ENCODE measurements around the gene VAV2.

The VAV2 gene

GRCh38 chr9:133780962-133781827 lies 210.9 kb downstream of the VAV2 start:
- DNase-seq (ENCODE audit: low spot score) = no peak

GRCh38 chr9:133780404-133780945 lies 211.6 kb downstream of the VAV2 start:
- no peak for DNase-seq (ENCODE audit: low spot score)

- no peak for DNase-seq (ENCODE audit: low spot score)
Measured at GRCh38 chr9:133779516-133780403, 212.4 kb downstream of the VAV2 start.

- no peak for DNase-seq (ENCODE audit: low spot score)
Measured at GRCh38 chr9:133779081-133779480, 213.0 kb downstream of the VAV2 start.

- no peak for DNase-seq (ENCODE audit: low spot score)
Measured at GRCh38 chr9:133778336-133779013, 213.6 kb downstream of the VAV2 start.

- DNase-seq (ENCODE audit: low spot score) = no peak
Measured at GRCh38 chr9:133777871-133778270, 214.3 kb downstream of the VAV2 start.

- no peak for DNase-seq (ENCODE audit: low spot score)
Measured at GRCh38 chr9:133777068-133777791, 214.9 kb downstream of the VAV2 start.

- DNase-seq (ENCODE audit: low spot score) = no peak
Measured at GRCh38 chr9:133775951-133776905, 215.9 kb downstream of the VAV2 start.

GRCh38 chr9:133775291-133775690 lies 216.8 kb downstream of the VAV2 start:
- DNase-seq (ENCODE audit: low spot score) = no peak

- DNase-seq (ENCODE audit: low spot score) = no peak
Measured at GRCh38 chr9:133774799-133775198, 217.3 kb downstream of the VAV2 start.

- no peak for DNase-seq (ENCODE audit: low spot score)
Measured at GRCh38 chr9:133773889-133774655, 218.1 kb downstream of the VAV2 start.

- no peak for DNase-seq (ENCODE audit: low spot score)
Measured at GRCh38 chr9:133772581-133772980, 219.5 kb downstream of the VAV2 start.

GRCh38 chr9:133771486-133772482 lies 220.3 kb downstream of the VAV2 start:
- DNase-seq (ENCODE audit: low spot score) = no peak

GRCh38 chr9:133770076-133770777 lies 221.9 kb downstream of the VAV2 start:
- DNase-seq (ENCODE audit: low spot score) = no peak

GRCh38 chr9:133769511-133770075 lies 222.5 kb downstream of the VAV2 start:
- no peak for DNase-seq (ENCODE audit: low spot score)

- no peak for DNase-seq (ENCODE audit: low spot score)
Measured at GRCh38 chr9:133768859-133769510, 223.1 kb downstream of the VAV2 start.

Data from pons (tissue), 1 donor.